ENCODE results near the gene OGT.

- no peak for TF ChIP-seq MYC (IDR thresholded peaks at IDR 0.05; ENCODE audit: insufficient read depth, insufficient read length, insufficient replicate concordance, low read length, severe bottlenecking)
- no peak for TF ChIP-seq CTCF (IDR thresholded peaks at IDR 0.05 in 2 of 3, conservative IDR thresholded peaks at IDR 0.05 in 1 of 3; ENCODE audit: control insufficient read depth in 2 of 3, extremely low read depth in 1 of 3, insufficient read depth in 1 of 3, low read depth in 3 of 3, low read length in 3 of 3)
- TF ChIP-seq, protein P1, sequence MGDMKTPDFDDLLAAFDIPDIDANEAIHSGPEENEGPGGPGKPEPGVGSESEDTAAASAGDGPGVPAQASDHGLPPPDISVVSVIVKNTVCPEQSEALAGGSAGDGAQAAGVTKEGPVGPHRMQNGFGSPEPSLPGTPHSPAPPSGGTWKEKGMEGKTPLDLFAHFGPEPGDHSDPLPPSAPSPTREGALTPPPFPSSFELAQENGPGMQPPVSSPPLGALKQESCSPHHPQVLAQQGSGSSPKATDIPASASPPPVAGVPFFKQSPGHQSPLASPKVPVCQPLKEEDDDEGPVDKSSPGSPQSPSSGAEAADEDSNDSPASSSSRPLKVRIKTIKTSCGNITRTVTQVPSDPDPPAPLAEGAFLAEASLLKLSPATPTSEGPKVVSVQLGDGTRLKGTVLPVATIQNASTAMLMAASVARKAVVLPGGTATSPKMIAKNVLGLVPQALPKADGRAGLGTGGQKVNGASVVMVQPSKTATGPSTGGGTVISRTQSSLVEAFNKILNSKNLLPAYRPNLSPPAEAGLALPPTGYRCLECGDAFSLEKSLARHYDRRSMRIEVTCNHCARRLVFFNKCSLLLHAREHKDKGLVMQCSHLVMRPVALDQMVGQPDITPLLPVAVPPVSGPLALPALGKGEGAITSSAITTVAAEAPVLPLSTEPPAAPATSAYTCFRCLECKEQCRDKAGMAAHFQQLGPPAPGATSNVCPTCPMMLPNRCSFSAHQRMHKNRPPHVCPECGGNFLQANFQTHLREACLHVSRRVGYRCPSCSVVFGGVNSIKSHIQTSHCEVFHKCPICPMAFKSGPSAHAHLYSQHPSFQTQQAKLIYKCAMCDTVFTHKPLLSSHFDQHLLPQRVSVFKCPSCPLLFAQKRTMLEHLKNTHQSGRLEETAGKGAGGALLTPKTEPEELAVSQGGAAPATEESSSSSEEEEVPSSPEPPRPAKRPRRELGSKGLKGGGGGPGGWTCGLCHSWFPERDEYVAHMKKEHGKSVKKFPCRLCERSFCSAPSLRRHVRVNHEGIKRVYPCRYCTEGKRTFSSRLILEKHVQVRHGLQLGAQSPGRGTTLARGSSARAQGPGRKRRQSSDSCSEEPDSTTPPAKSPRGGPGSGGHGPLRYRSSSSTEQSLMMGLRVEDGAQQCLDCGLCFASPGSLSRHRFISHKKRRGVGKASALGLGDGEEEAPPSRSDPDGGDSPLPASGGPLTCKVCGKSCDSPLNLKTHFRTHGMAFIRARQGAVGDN (IDR thresholded peaks at IDR 0.05), result no peak
- TF ChIP-seq ETV6 (conservative IDR thresholded peaks at IDR 0.05 in 1 of 2, IDR thresholded peaks at IDR 0.05 in 1 of 2; ENCODE audit: borderline replicate concordance in 1 of 2, low read depth in 1 of 2), result no peak
Measured at GRCh38 chrX:71625471-71625870, 92.6 kb downstream of the OGT start.

All from GM12878 (cell line).